GM23338 (cell line): ENCODE data around the gene ANGPTL2. TPM values are rescaled to one million over a fixed set of nuclear protein-coding genes. Genes with fewer than 3 reads are reported as not detected.

Experiments
- ATAC-seq: fragments of 200-7000 bp; cut with Tn5 transposase; 3 replicates; pipeline ENCODE4 v1.9.1; 2020
- DNase-seq: peaks from one replicate; pipeline ENCODE4 v3.0.0-alpha.2; 2015; ENCODE audit warnings: low spot score
- H2AFZ ChIP-seq: fragments of 200-600 bp; sonication (generic); 2 replicates; pipeline ENCODE4 v1.8.0; 2016; ENCODE audit warnings: antibody characterized with exemption, mild to moderate bottlenecking, moderate library complexity
- H3F3A ChIP-seq: fragments of 200-600 bp; sonication (generic); replicated peaks from 2 replicates; pipeline ENCODE4 v1.8.0; 2017; ENCODE audit warnings: antibody characterized with exemption, mixed run types, low read depth
- H3K27ac ChIP-seq: fragments of 200-600 bp; sonication (generic); 2 replicates; pipeline ENCODE4 v1.6.1; 2016; ENCODE audit warnings: low read depth
- H3K27me3 ChIP-seq: fragments of 200-600 bp; sonication (generic); 2 replicates; pipeline ENCODE4 v1.8.0; 2016; ENCODE audit warnings: mild to moderate bottlenecking, mixed run types, moderate library complexity; ENCODE audit not compliant: insufficient read depth
- H3K36me3 ChIP-seq: fragments of 200-600 bp; sonication (generic); 2 replicates; pipeline ENCODE4 v1.8.0; 2016; ENCODE audit warnings: mild to moderate bottlenecking; ENCODE audit not compliant: insufficient read depth
- H3K4me1 ChIP-seq: fragments of 200-600 bp; sonication (generic); 2 replicates; pipeline ENCODE4 v1.8.0; 2016; ENCODE audit warnings: mild to moderate bottlenecking, moderate library complexity; ENCODE audit not compliant: insufficient read depth
- H3K4me2 ChIP-seq: fragments of 200-600 bp; sonication (generic); 2 replicates; pipeline ENCODE4 v1.7.1; 2017; ENCODE audit warnings: mixed run types
- H3K4me3 ChIP-seq: fragments of 200-600 bp; sonication (generic); 2 replicates; pipeline ENCODE4 v1.6.1; 2016; ENCODE audit warnings: mixed run types
- H3K79me2 ChIP-seq: fragments of 200-600 bp; sonication (generic); replicated peaks from 2 replicates; pipeline ENCODE4 v1.8.0; 2017; ENCODE audit warnings: mild to moderate bottlenecking; ENCODE audit not compliant: insufficient read depth
- H3K9me2 ChIP-seq: fragments of 200-600 bp; sonication (generic); 2 replicates; pipeline ENCODE4 v1.8.0; 2017; ENCODE audit not compliant: insufficient read depth
- H4K20me1 ChIP-seq: fragments of 200-600 bp; sonication (generic); replicated peaks from 2 replicates; pipeline ENCODE4 v1.8.0; 2017; ENCODE audit warnings: mild to moderate bottlenecking; ENCODE audit not compliant: insufficient read depth
- H3K27ac Mint-ChIP-seq: 2 replicates; pipeline ENCODE4 v1.8.0; 2020; ENCODE audit warnings: inconsistent platforms, mild to moderate bottlenecking, moderate library complexity, mixed read lengths
- H3K27me3 Mint-ChIP-seq: 3 replicates; pipeline ENCODE4 v1.8.0; 2022; ENCODE audit warnings: low read depth, mild to moderate bottlenecking, moderate library complexity, mixed read lengths, inconsistent platforms; ENCODE audit not compliant: insufficient read depth, poor library complexity
- H3K36me3 Mint-ChIP-seq: 3 replicates; pipeline ENCODE4 v1.8.0; 2021; ENCODE audit warnings: low read depth, mild to moderate bottlenecking, inconsistent platforms, moderate library complexity, mixed read lengths
- H3K4me1 Mint-ChIP-seq: 3 replicates; pipeline ENCODE4 v1.8.0; 2020; ENCODE audit warnings: mild to moderate bottlenecking, inconsistent platforms, mixed read lengths
- H3K4me3 Mint-ChIP-seq: 3 replicates; pipeline ENCODE4 v1.8.0; 2021; ENCODE audit warnings: moderate library complexity, mild to moderate bottlenecking, inconsistent platforms, mixed read lengths
- H3K9me3 Mint-ChIP-seq: 3 replicates; pipeline ENCODE4 v1.8.0; 2020; ENCODE audit warnings: moderate library complexity, mild to moderate bottlenecking, inconsistent platforms, mixed read lengths
- EZH2 ChIP-seq: fragments of 200-600 bp; sonication (generic); IDR thresholded peaks from one replicate; pipeline ENCODE4 v1.8.0; 2017; ENCODE audit warnings: antibody characterized with exemption, mild to moderate bottlenecking, low read depth; ENCODE audit not compliant: unreplicated experiment
- JUNB ChIP-seq: IDR thresholded peaks from one replicate; pipeline ENCODE4 v1.6.1; 2016; ENCODE audit warnings: antibody characterized with exemption; ENCODE audit not compliant: unreplicated experiment
- POLR2AphosphoS5 ChIP-seq: IDR thresholded peaks from 2 replicates; pipeline ENCODE4 v1.6.1; 2016; ENCODE audit warnings: antibody characterized with exemption, low read depth
- STAT1 ChIP-seq: IDR thresholded peaks from one replicate; pipeline ENCODE4 v1.6.1; 2016; ENCODE audit warnings: antibody characterized with exemption; ENCODE audit not compliant: unreplicated experiment
- ZNF462 ChIP-seq: fragments of 250-450 bp; sonication (Bioruptor Pico); IDR thresholded peaks from 2 replicates; pipeline ENCODE4 v1.5.0; 2020; ENCODE audit warnings: mild to moderate bottlenecking, moderate library complexity
- polyA plus RNA-seq: library from polyadenylated mRNA; unstranded; fragments of >200 nt; fragmentation: Nextera tagmentation; extraction: Ambion mirVana; gene quantifications from 2 replicates; pipeline ENCODE4 v1.2.1, GENCODE V29; 2016
- total RNA-seq: library from RNA; depleted of rRNA; stranded (reverse); fragments of >200 nt; shearing (Covaris generic); gene quantifications from 2 replicates; pipeline ENCODE4 v1.2.3, GENCODE V29; 2014

ANGPTL2 gene
- total and polyA plus RNA-seq, 2 experiments from 2014 or later, result 2.9 to 5.2 TPM

GRCh38 chr9:127055745-127056402 is 66.6 kb downstream of the ANGPTL2 start (continued):
- no peak for TF ChIP-seq ZNF462 (CRISPR knock-in tag)

GRCh38 chr9:127053960-127054359 is 68.5 kb downstream of the ANGPTL2 start:
- no peaks in the 10 kb centered on the region; the same call in 2 of the 3 replicates for H3K36me3 Mint-ChIP-seq
- H3K27me3 Mint-ChIP-seq, result peaks cover 6% of the 10 kb centered on the region
- no peaks in the 10 kb centered on the region for H3K9me3 Mint-ChIP-seq
- Histone ChIP-seq H3K4me1 (no peaks in the 10 kb centered on the region), H3F3A (no peaks in the 10 kb centered on the region), H3K4me2 (no peak overlapping the region), H3K27ac (no peak overlapping the region), H3K4me3 (no peak overlapping the region), H3K27me3 (no peaks in the 10 kb centered on the region), H3K79me2 (no peaks in the 10 kb centered on the region), H3K36me3 (no peaks in the 10 kb centered on the region), H3K9me2 (no peaks in the 10 kb centered on the region), H2AFZ (no peak overlapping the region), H4K20me1 (0 out of 2 replicates have a peak, but pooled peaks cover 4% of the 10 kb centered on the region)
- DNase-seq (no peak), ATAC-seq (no peak)
- no peak overlapping the region for H3K4me3 Mint-ChIP-seq
- H3K27ac Mint-ChIP-seq, result no peak overlapping the region
- no peak for TF ChIP-seq STAT1
- TF ChIP-seq ZNF462 (CRISPR knock-in tag), result no peak
- no peak for TF ChIP-seq POLR2AphosphoS5
- TF ChIP-seq EZH2, result no peak
- TF ChIP-seq JUNB, result no peak
- H3K4me1 Mint-ChIP-seq, result peaks cover 9% of the 10 kb centered on the region
